KBM-7 (cell line): ENCODE results near the gene CLEC4G.

ENCODE experiments used
- DNase-seq: peaks from one replicate; pipeline ENCODE4 v3.0.0-alpha.2; 2015
- in situ Hi-C: fragments of 300-500 bp; cut with MboI; formaldehyde crosslinking; loops from 2 replicates; pipeline ENCODE4 v1.14.3; 2020; ENCODE audit warnings: low sequenced_read_pairs, low pct_unique_long_range_greater_than_20kb, mixed read lengths

CLEC4G gene

GRCh38 chr19:7679771-7680605 is 51.9 kb downstream of the CLEC4G start:
- DNase-seq = no peak
- in situ Hi-C loops = no loop called here

DNA sequence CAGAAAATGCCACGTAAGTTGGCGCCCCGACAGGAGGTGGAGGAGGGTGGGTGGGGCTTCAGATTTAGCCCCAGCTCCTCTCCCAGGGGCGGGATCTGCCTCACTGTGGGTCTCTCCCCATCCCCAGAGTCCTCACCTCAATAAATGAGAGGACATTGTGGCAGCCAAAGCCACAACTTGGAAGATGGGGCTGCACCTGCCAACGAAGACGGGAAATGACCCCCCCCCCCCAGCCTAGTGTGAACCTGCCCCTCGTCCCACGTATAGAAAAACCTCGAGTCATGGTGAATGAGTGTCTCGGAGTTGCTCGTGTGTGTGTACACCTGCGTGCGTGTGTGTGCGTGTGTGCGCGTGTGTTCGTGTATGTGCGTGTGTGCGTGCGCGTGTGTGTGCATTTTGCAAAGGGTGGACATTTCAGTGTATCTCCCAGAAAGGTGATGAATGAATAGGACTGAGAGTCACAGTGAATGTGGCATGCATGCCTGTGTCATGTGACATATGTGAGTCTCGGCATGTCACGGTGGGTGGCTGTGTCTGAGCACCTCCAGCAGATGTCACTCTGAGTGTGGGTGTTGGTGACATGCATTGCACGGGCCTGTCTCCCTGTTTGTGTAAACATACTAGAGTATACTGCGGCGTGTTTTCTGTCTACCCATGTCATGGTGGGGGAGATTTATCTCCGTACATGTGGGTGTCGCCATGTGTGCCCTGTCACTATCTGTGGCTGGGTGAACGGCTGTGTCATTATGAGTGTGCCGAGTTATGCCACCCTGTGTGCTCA is 52.7 kb downstream of the CLEC4G start:
- DNase-seq = peak; percentile 20
- in situ Hi-C loops = no loop called here
